Measurements from ENCODE around the gene SPTAN1. TPM values are rescaled to one million over a fixed set of nuclear protein-coding genes. Genes with fewer than 3 reads are reported as not detected.

SPTAN1 gene
- total RNA-seq, 1 experiment from 2014 or later = 408 TPM

DNA sequence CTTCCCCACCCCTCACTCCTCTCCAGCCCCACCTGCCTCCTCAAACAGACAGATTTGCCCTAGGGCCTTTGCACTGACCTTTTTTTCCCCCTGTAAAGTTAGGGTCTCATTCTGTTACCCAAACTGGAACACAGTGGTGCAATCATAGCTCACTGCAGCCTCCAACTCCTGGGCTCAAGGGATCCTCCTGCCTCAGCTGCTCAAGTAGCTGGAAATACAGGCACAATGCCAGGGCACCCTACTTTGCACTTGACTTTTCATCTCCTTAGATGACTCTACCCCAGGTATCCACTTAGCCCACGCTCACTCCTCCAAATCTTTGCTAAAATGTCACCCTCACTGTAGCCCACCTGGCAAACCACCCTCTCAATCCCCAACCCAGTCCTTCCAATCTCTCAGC, 102.1 kb downstream of the SPTAN1 start:
- Mint-ChIP-seq H3K9me3 (ENCODE audit: unreplicated experiment) (no peaks in the 10 kb centered on the region), H3K36me3 (ENCODE audit: insufficient read depth, unreplicated experiment) (peaks cover 19% of the 10 kb centered on the region), H3K27ac (ENCODE audit: unreplicated experiment) (no peak overlapping the region), H3K27me3 (ENCODE audit: insufficient read depth, unreplicated experiment) (no peaks in the 10 kb centered on the region), H3K4me3 (ENCODE audit: unreplicated experiment) (peak overlapping the region; percentile 78), H3K4me1 (ENCODE audit: low read depth, unreplicated experiment) (no peaks in the 10 kb centered on the region)
- ChIA-PET CTCF (no interaction called here), POLR2A (no interaction called here)
- H3K4me1 ChIP-seq = no peaks in the 10 kb centered on the region
- no peak for DNase-seq
- no peaks in the 10 kb centered on the region for H3K36me3 ChIP-seq (ENCODE audit: control insufficient read depth, insufficient read depth, low read length)
- no peaks in the 10 kb centered on the region; the same call in 1 of the 2 replicates for H3K9me3 ChIP-seq
- H3K4me3 ChIP-seq (ENCODE audit: low read depth, low read length) = no peak overlapping the region
- TF ChIP-seq, protein P1, sequence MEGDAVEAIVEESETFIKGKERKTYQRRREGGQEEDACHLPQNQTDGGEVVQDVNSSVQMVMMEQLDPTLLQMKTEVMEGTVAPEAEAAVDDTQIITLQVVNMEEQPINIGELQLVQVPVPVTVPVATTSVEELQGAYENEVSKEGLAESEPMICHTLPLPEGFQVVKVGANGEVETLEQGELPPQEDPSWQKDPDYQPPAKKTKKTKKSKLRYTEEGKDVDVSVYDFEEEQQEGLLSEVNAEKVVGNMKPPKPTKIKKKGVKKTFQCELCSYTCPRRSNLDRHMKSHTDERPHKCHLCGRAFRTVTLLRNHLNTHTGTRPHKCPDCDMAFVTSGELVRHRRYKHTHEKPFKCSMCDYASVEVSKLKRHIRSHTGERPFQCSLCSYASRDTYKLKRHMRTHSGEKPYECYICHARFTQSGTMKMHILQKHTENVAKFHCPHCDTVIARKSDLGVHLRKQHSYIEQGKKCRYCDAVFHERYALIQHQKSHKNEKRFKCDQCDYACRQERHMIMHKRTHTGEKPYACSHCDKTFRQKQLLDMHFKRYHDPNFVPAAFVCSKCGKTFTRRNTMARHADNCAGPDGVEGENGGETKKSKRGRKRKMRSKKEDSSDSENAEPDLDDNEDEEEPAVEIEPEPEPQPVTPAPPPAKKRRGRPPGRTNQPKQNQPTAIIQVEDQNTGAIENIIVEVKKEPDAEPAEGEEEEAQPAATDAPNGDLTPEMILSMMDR (IDR thresholded peaks at IDR 0.05; ENCODE audit: insufficient read depth in 1 of 2, low read depth in 1 of 2, low read length in 1 of 2, severe bottlenecking in 1 of 2, unreplicated experiment in 1 of 2) = no peak
- BruUV-seq (replicated peaks) = no TSS peak
- H3K27me3 ChIP-seq (replicated peaks; ENCODE audit: control insufficient read depth, insufficient read depth, low read length) = no peaks in the 10 kb centered on the region
- intact Hi-C loops (cut with micrococcal nuclease; ENCODE audit: unreplicated experiment) = no loop called here

DNA sequence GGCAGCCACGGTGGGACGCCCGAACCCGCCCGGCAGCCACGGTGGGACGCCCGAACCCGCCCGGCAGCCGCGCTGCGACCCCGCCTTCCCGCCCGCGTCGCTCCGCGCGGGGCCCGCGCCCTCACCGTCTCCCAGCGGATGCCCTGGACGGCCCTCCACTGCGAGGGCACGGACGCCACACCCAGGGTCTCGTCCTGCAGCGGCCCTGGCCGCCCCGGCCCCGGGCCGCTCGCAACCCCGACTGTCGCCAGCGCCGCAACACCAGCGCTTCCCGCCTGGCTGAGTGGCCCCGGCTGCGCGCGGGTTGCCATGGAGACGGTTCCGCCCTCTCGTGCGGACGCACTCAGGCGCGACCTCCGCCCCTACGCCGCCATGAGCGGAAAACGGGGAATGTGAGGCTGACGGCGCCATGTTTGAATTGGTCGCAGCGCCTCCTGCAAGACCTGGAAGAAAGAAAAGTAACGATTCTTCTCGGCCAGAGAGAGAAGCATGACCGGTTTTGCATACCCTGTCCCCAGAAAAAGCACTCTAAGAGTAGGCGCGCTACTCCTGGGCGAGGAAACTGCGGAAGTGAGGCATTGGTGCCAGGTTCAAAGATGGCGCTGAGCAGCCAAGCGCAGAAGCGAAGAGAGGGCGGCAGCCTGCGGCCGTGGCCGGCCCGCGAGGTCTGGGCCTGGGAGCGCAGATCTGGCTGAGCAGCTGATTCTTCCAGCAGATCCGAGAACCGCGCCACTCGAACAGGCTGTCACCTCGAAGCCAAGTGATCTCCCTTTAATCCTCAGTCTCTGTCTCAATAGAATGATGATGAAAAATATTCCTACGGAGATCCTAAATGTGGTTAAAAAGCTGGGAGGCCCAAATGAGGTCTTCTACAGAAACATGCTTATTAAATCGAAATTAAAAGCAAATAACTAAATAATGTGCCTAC, 104.3 kb downstream of the SPTAN1 start, which contains the start of gene DYNC2I2:
Gene DYNC2I2, minus strand, starts transcription at position 432 of the 928 bp plus-strand sequence. Its CDS starts 121 bp downstream, at position 311.
- Histone ChIP-seq H3K27me3 (replicated peaks; ENCODE audit: control insufficient read depth, insufficient read depth, low read length) (no peaks in the 10 kb centered on the region), H3K9me3 (no peaks in the 10 kb centered on the region; the same call in 1 of the 2 replicates), H3K4me1 (no peaks in the 10 kb centered on the region), H3K36me3 (ENCODE audit: control insufficient read depth, insufficient read depth, low read length) (no peaks in the 10 kb centered on the region), H3K4me3 (ENCODE audit: low read depth, low read length) (peak within 1 kb of the TSS; percentile 52)
- H3K4me1 Mint-ChIP-seq (ENCODE audit: low read depth, unreplicated experiment) = no peaks in the 10 kb centered on the region
- no peaks in the 10 kb centered on the region for H3K27me3 Mint-ChIP-seq (ENCODE audit: insufficient read depth, unreplicated experiment)
- TF ChIP-seq, protein P1 (IDR thresholded peaks at IDR 0.05; ENCODE audit: insufficient read depth in 1 of 2, low read depth in 1 of 2, low read length in 1 of 2, severe bottlenecking in 1 of 2, unreplicated experiment in 1 of 2) = no peak
- peak; percentile 96 to 97 for DNase-seq
- H3K27ac Mint-ChIP-seq (ENCODE audit: unreplicated experiment) = peak within 1 kb of the TSS; percentile 100
- BruUV-seq (replicated peaks) = no TSS peak
- ChIA-PET POLR2A (interaction anchor here (0.6 kb wide), 1 partner anchor 33 kb away, joined by 4 read pairs; no protein-coding TSS in a partner anchor), CTCF (no interaction called here)
- H3K9me3 Mint-ChIP-seq (ENCODE audit: unreplicated experiment) = no peaks in the 10 kb centered on the region
- peaks cover 15% of the 10 kb centered on the region for H3K36me3 Mint-ChIP-seq (ENCODE audit: insufficient read depth, unreplicated experiment)
- intact Hi-C loops (cut with micrococcal nuclease; ENCODE audit: unreplicated experiment) = loop anchor here (1.0 to 2.0 kb wide), 2 partner anchors 22 to 28 kb away; no protein-coding TSS in a partner anchor
- peak within 1 kb of the TSS; percentile 78 for H3K4me3 Mint-ChIP-seq (ENCODE audit: unreplicated experiment)

DNA sequence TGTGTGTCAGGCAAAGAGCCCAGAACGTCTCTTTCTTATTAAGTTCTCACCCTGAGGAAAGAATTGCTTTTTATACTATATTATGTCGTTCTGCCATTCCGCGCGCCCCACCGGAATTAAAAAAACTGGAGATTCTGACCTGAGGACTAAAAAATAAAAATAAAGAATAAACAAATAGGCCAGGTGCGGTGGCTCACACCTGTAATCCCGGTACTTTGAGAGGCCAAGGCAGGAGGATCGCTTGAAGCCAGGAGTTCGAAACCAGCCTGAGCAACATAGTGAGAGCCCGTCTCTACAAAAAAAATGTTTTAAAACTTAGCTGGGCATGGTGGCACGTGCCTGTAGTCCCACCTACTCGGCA, 104.9 kb downstream of the SPTAN1 start:
- H3K4me3 ChIP-seq (ENCODE audit: low read depth, low read length) = no peak overlapping the region
- TSS peak; percentile 98 for BruUV-seq (replicated peaks)
- POLR2A ChIA-PET = no interaction called here
- no peaks in the 10 kb centered on the region; the same call in 1 of the 2 replicates for H3K9me3 ChIP-seq
- DNase-seq = no peak
- H3K9me3 Mint-ChIP-seq (ENCODE audit: unreplicated experiment) = no peaks in the 10 kb centered on the region
- no peaks in the 10 kb centered on the region for H3K36me3 ChIP-seq (ENCODE audit: control insufficient read depth, insufficient read depth, low read length)
- TF ChIP-seq, protein P1 (IDR thresholded peaks at IDR 0.05; ENCODE audit: insufficient read depth in 1 of 2, low read depth in 1 of 2, low read length in 1 of 2, severe bottlenecking in 1 of 2, unreplicated experiment in 1 of 2) = no peak
- H3K27me3 Mint-ChIP-seq (ENCODE audit: insufficient read depth, unreplicated experiment) = no peaks in the 10 kb centered on the region
- H3K4me1 ChIP-seq = no peaks in the 10 kb centered on the region
- no peaks in the 10 kb centered on the region for H3K4me1 Mint-ChIP-seq (ENCODE audit: low read depth, unreplicated experiment)
- H3K4me3 Mint-ChIP-seq (ENCODE audit: unreplicated experiment) = peak overlapping the region; percentile 78
- intact Hi-C loops (cut with micrococcal nuclease; ENCODE audit: unreplicated experiment) = loop anchor here (2.0 kb wide), 1 partner anchor 23 kb away; no protein-coding TSS in a partner anchor
- CTCF ChIA-PET = interaction anchor here (0.7 kb wide), 1 partner anchor 9 kb away, joined by 6 read pairs; no protein-coding TSS in a partner anchor
- H3K27me3 ChIP-seq (replicated peaks; ENCODE audit: control insufficient read depth, insufficient read depth, low read length) = no peaks in the 10 kb centered on the region
- H3K36me3 Mint-ChIP-seq (ENCODE audit: insufficient read depth, unreplicated experiment) = peaks cover 15% of the 10 kb centered on the region
- H3K27ac Mint-ChIP-seq (ENCODE audit: unreplicated experiment) = peak overlapping the region; percentile 100
